Natural killer cell treated with Interleukin-12 subunit alpha and Interleukin-12 subunit beta and Interleukin-15 and Interleukin-18, amount 100 ng/mL, for 72 hours (primary cell): Measurements from ENCODE around the gene TSPAN18. TPM values are rescaled to one million over a fixed set of nuclear protein-coding genes. Genes with fewer than 3 reads are reported as not detected.
A peak's percentile ranks its signal among the peaks of the same experiment; 100 is the strongest.

Experiments used
- ATAC-seq, 2 donors: fragments of 150-1000 bp; cut with Tn5 transposase in 1 of 2; sonication (Bioruptor Pico), chemical (Tn5 transposase) in 1 of 2; 2 replicates each; pipeline ENCODE4 v1.10.0; 2021
- DNase-seq: peaks from one replicate; pipeline ENCODE4 v3.0.0; 2022; ENCODE audit warnings: low spot score
- H3K27ac Mint-ChIP-seq, 2 donors: 1 replicate in 1 of 2; 2 replicates in 1 of 2; pipeline ENCODE4 v1.8.0; 2022; ENCODE audit warnings: mixed read lengths in 2 of 2, mild to moderate bottlenecking in 1 of 2, moderate library complexity in 1 of 2
- H3K27me3 Mint-ChIP-seq, 2 donors: 1 replicate in 1 of 2; 2 replicates in 1 of 2; pipeline ENCODE4 v1.8.0; 2022; ENCODE audit warnings: mixed read lengths in 2 of 2
- H3K36me3 Mint-ChIP-seq: one replicate; pipeline ENCODE4 v1.8.0; 2022; ENCODE audit warnings: mixed read lengths
- H3K4me1 Mint-ChIP-seq, 2 donors: 1 replicate in 1 of 2; 2 replicates in 1 of 2; pipeline ENCODE4 v1.8.0; 2022; ENCODE audit warnings: low read depth in 2 of 2, mixed read lengths in 2 of 2, mild to moderate bottlenecking in 1 of 2
- H3K4me3 Mint-ChIP-seq: one replicate; pipeline ENCODE4 v1.8.0; 2022; ENCODE audit warnings: mixed read lengths
- H3K9me3 Mint-ChIP-seq: 2 replicates; pipeline ENCODE4 v1.8.0; 2022; ENCODE audit warnings: mixed read lengths
- total RNA-seq, 2 donors: library from RNA; stranded (reverse); gene quantifications; one replicate each; pipeline ENCODE4 v1.2.3, GENCODE V29; 2022

The TSPAN18 gene
- total RNA-seq, 2 donors from 2014 or later = 0.26 to 0.64 TPM

DNA sequence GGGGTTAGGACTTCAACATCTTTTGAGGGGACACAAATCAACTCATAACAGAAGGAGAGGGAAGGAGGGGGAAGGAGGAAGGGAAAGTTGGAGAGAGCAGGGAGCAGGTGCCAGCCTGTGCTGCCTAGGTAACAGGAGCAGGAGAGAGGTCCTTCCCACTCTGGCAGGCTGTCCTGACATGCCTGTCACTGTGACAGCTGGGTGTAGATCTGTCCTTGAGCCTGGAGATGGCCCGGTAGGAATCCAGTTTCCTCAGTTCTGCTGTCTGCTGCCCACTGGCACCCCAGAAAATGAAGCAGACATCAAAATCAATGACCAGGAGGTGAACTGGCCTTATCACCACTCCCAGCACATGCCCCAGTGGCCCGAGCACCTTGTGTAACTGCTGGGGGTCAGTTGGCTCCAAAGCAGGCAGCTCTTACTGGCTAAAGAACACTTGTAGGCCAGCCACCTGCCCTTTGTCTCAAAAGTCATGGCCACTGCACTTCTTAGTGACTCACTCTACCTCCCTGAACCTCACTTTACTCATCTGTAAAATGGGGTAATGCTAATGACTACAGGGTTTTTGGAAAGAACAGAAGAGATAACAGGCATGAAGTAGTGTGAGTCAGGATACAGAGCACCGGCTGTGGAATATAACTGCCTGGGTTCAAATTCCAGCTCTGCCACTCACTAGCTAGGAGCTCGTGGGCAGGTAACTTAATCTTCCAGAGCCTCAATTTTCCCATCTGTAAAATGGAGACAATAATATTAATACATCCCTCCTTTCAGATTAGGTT lies 8.0 kb upstream of the TSPAN18 start:
- Mint-ChIP-seq H3K36me3 (no peaks in the 10 kb centered on the region), H3K27ac (no peak overlapping the region), H3K9me3 (no peaks in the 10 kb centered on the region), H3K4me3 (no peak overlapping the region), H3K4me1 (no peaks in the 10 kb centered on the region), H3K27me3 (peaks cover 16 to 27% of the 10 kb centered on the region in 2 donors)
- DNase-seq = no peak
- ATAC-seq = no peak

GRCh38 chr11:44725016-44725685 lies 1.6 kb upstream of the TSPAN18 start:
- Mint-ChIP-seq H3K36me3 (no peaks in the 10 kb centered on the region), H3K4me3 (no peak overlapping the region), H3K9me3 (no peaks in the 10 kb centered on the region), H3K27me3 (peaks cover 24 to 34% of the 10 kb centered on the region in 2 donors), H3K27ac (no peak overlapping the region), H3K4me1 (peaks cover 9 to 15% of the 10 kb centered on the region in 2 donors)
- DNase-seq = no peak
- ATAC-seq = no peak

DNA sequence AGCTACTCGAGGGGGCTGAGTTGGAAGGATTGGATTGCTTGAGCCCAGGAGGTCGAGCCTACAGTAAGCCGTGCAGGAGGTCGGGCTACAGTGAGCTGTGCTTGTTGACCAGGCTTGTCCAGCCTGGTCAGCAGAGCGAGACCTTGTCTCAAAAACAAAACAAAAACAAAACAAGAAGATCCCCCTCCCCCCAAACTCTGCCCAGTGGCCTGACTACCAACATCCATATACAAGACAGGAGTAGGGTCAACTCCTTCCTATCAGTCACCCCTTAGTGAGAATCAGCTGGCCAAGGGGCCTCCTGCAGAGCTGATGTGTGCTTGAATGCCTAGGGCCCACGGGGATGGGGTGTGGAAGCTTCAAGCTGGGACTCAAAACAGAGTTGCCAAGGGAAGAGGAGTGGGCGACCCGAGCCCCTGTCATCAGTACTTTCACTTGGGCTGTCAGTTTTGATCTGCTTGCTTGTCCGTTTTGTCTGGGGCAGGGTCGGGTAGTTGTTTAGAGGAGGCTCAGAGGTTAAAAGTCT lies 942 bp upstream of the TSPAN18 start:
- H3K4me3 Mint-ChIP-seq = peak overlapping the region; percentile 69
- ATAC-seq (no peak), DNase-seq (no peak)
- H3K27me3 Mint-ChIP-seq = peaks cover 26 to 36% of the 10 kb centered on the region in 2 donors
- H3K36me3 Mint-ChIP-seq = no peaks in the 10 kb centered on the region
- no peaks in the 10 kb centered on the region for H3K9me3 Mint-ChIP-seq
- peaks cover 9 to 15% of the 10 kb centered on the region in 2 donors for H3K4me1 Mint-ChIP-seq
- H3K27ac Mint-ChIP-seq = no peak overlapping the region

GRCh38 chr11:44727114-44727372 lies 281 bp downstream of the TSPAN18 start:
- ATAC-seq (no peak), DNase-seq (no peak)
- H3K4me3 Mint-ChIP-seq = no peak overlapping the region
- no peaks in the 10 kb centered on the region for H3K9me3 Mint-ChIP-seq
- no peaks in the 10 kb centered on the region for H3K36me3 Mint-ChIP-seq
- H3K27ac Mint-ChIP-seq = no peak overlapping the region
- peaks cover 30 to 39% of the 10 kb centered on the region in 2 donors for H3K27me3 Mint-ChIP-seq
- H3K4me1 Mint-ChIP-seq = peaks cover 9 to 15% of the 10 kb centered on the region in 2 donors

DNA sequence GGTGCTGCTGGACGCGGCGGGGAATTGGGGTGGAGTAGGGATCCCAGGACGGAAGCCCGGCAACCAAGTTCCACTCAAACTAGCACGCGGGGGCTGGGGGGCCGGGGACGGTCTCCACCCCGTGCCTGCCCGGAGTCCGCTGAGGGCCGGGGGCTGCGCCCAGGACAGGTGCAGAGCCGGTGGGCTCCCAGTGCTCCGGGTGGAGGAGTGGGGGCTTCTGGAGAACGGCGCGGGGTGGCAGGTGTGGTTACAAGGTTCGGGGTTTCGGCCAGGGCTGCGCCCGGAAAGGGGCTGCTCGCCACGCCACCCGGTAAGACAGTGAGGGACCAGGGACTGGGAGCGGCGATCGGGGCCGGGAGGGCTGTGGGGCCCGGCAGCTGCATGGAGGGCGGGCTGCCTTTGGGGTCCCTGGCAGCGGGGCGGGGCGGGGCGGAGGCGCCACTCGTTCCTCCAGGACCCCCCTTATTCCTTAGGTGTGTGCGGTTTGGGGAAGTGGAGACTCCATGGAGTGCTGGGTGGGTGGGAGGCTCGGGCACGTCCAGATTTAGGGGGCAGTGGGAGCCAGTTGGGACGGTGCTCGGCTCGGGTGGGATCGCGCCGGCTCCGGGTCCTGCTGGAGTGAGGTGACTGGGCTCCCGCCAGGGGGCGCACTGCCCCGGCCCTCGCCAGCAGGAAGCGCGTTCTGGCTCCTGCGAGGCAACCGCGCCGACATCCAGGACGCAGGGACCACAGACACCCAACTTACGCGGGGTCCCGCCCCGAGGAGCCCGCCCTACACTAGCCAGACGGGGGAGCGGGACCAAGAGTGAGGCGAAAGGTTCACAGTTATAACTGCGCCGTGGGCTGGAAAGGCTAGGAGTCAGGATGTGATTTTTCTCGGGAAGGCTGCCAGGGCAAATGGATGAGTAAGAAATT lies 868 bp downstream of the TSPAN18 start:
- no peak overlapping the region for H3K27ac Mint-ChIP-seq
- H3K4me1 Mint-ChIP-seq = peaks cover 9 to 15% of the 10 kb centered on the region in 2 donors
- DNase-seq (peak; percentile 79), ATAC-seq (peak; percentile 84 to 85)
- peaks cover 30 to 39% of the 10 kb centered on the region in 2 donors for H3K27me3 Mint-ChIP-seq
- H3K4me3 Mint-ChIP-seq = peak overlapping the region; percentile 55
- H3K36me3 Mint-ChIP-seq = no peaks in the 10 kb centered on the region
- H3K9me3 Mint-ChIP-seq = no peaks in the 10 kb centered on the region

GRCh38 chr11:44728491-44728910 lies 1.7 kb downstream of the TSPAN18 start:
- H3K4me1 Mint-ChIP-seq = peaks cover 9 to 15% of the 10 kb centered on the region in 2 donors
- peak overlapping the region in 1 of 2 donors; percentile 41 for H3K27ac Mint-ChIP-seq
- no peak for DNase-seq
- peaks cover 28 to 35% of the 10 kb centered on the region in 2 donors for H3K27me3 Mint-ChIP-seq
- H3K36me3 Mint-ChIP-seq = no peaks in the 10 kb centered on the region
- no peaks in the 10 kb centered on the region for H3K9me3 Mint-ChIP-seq
- no peak for ATAC-seq
- peak overlapping the region; percentile 53 for H3K4me3 Mint-ChIP-seq

DNA sequence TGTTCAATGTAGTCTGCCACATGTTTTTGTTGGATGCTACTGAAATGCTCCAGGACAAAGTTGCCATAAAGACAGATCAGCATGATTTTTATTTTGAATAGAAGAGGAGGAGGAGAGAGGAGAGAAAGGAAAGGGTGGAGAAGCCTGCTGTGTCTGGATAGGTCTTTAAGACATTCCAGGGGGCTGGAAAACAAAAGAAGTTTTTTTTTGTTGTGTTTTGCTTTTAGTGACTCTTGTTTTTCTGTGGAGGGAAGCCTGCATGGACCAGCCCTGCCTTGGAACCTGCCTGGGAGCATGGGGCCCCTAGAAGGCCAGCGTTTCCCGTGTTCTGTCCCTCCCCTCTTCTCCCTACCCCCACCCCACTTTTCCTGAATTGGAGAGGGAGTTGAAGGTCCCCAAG lies 2.3 kb downstream of the TSPAN18 start:
- H3K4me1 Mint-ChIP-seq = peaks cover 9 to 15% of the 10 kb centered on the region in 2 donors

DNA sequence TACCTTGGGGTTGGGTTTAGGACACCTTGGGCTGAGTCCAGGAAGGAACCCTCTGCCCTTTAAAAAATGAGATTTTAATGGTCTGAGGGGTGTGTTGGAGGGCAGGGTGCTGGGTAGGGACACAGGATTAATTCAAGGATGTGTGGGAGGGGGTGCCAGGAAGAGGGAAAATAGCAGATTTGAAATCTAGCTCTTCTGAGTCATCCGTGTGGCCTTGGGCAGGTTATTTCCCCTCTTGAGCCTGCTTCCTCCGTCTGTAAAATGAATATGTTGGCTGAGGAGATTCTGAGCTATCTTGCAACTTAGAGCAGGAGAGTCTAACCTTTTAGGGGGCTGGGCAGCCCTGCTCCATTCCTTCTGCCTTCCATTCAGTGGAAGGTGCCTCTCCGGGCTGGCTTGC lies 3.0 kb downstream of the TSPAN18 start:
- Mint-ChIP-seq H3K27ac (no peak overlapping the region), H3K4me3 (no peak overlapping the region), H3K4me1 (peaks cover 9 to 15% of the 10 kb centered on the region in 2 donors), H3K27me3 (peaks cover 31% of the 10 kb centered on the region in 2 donors), H3K36me3 (no peaks in the 10 kb centered on the region), H3K9me3 (no peaks in the 10 kb centered on the region)
- ATAC-seq (no peak), DNase-seq (no peak)

More for the DNA sequence above, 2.3 kb downstream of the TSPAN18 start:
- no peaks in the 10 kb centered on the region for H3K36me3 Mint-ChIP-seq
- no peak for DNase-seq
- ATAC-seq = no peak
- H3K9me3 Mint-ChIP-seq = no peaks in the 10 kb centered on the region
- peak overlapping the region; percentile 53 for H3K4me3 Mint-ChIP-seq
- H3K27me3 Mint-ChIP-seq = peaks cover 29 to 31% of the 10 kb centered on the region in 2 donors
- H3K27ac Mint-ChIP-seq = no peak overlapping the region

GRCh38 chr11:44730775-44731174 lies 4.0 kb downstream of the TSPAN18 start:
- Mint-ChIP-seq H3K27ac (no peak overlapping the region), H3K36me3 (no peaks in the 10 kb centered on the region), H3K4me1 (peaks cover 6 to 11% of the 10 kb centered on the region in 2 donors), H3K4me3 (no peak overlapping the region), H3K9me3 (no peaks in the 10 kb centered on the region), H3K27me3 (peaks cover 27 to 28% of the 10 kb centered on the region in 2 donors)
- no peak for ATAC-seq
- DNase-seq = no peak

- Mint-ChIP-seq H3K4me3 (no peak overlapping the region), H3K27me3 (peaks cover 21 to 24% of the 10 kb centered on the region in 2 donors), H3K9me3 (no peaks in the 10 kb centered on the region), H3K36me3 (no peaks in the 10 kb centered on the region), H3K27ac (no peak overlapping the region), H3K4me1 (peaks cover 0 to 4% of the 10 kb centered on the region in 2 donors)
- no peak for ATAC-seq
- no peak for DNase-seq
These were observed 5.1 kb downstream of the TSPAN18 start for GRCh38 chr11:44731685-44732430.

DNA sequence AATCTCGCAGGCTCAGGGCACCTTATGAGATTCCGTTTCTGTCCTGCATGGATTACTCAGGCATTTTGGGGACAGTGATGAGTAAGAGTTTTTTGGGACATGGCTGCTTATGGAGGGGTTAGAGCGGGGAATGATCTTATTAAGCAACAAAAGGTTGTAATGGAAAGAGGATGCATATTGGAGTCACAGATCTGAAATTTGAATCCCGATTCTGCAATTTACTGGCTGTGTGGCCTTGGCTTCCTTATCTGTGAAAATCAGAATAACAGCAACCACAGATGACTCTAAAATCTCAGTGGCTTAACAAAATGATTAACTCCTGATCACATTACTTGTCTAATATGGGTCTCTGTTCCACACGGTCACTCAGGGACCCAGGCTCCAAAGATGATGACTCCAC lies 5.8 kb downstream of the TSPAN18 start:
- no peak overlapping the region for H3K4me3 Mint-ChIP-seq
- H3K27ac Mint-ChIP-seq = no peak overlapping the region
- H3K4me1 Mint-ChIP-seq = peaks cover 0 to 4% of the 10 kb centered on the region in 2 donors
- DNase-seq = no peak
- no peak for ATAC-seq
- no peaks in the 10 kb centered on the region for H3K36me3 Mint-ChIP-seq
- no peaks in the 10 kb centered on the region for H3K9me3 Mint-ChIP-seq
- H3K27me3 Mint-ChIP-seq = peaks cover 23 to 27% of the 10 kb centered on the region in 2 donors

GRCh38 chr11:44733877-44734276 lies 7.1 kb downstream of the TSPAN18 start:
- Mint-ChIP-seq H3K9me3 (no peaks in the 10 kb centered on the region), H3K4me3 (no peak overlapping the region), H3K27ac (no peak overlapping the region), H3K36me3 (no peaks in the 10 kb centered on the region), H3K4me1 (no peaks in the 10 kb centered on the region), H3K27me3 (peaks cover 21 to 29% of the 10 kb centered on the region in 2 donors)
- ATAC-seq (no peak), DNase-seq (no peak)

- ATAC-seq (no peak), DNase-seq (no peak)
- H3K27me3 Mint-ChIP-seq = peaks cover 18 to 20% of the 10 kb centered on the region in 2 donors
- H3K9me3 Mint-ChIP-seq = no peaks in the 10 kb centered on the region
- no peaks in the 10 kb centered on the region for H3K36me3 Mint-ChIP-seq
- H3K4me1 Mint-ChIP-seq = no peaks in the 10 kb centered on the region
- H3K4me3 Mint-ChIP-seq = no peak overlapping the region
- H3K27ac Mint-ChIP-seq = no peak overlapping the region
These were observed 8.2 kb downstream of the TSPAN18 start for GRCh38 chr11:44734843-44735381.
